K562 (cell line): ENCODE results near the gene LRRC74B. TPM values are rescaled to one million over a fixed set of nuclear protein-coding genes. Genes with fewer than 3 reads are reported as not detected.
A peak's percentile ranks its signal among the peaks of the same experiment; 100 is the strongest.

Source experiments
- ARHGAP35 ChIP-seq: fragments of 450-650 bp; IDR thresholded peaks from 2 replicates; pipeline ENCODE4 v1.6.1; 2018; ENCODE audit not compliant: partially characterized antibody
- E2F3 ChIP-seq: fragments of 250-450 bp; sonication (Bioruptor Pico); IDR thresholded peaks from 2 replicates; pipeline ENCODE4 v1.4.0; 2020; ENCODE audit warnings: mild to moderate bottlenecking
- EHMT2 ChIP-seq: fragments of 450-650 bp; IDR thresholded peaks from 2 replicates; pipeline ENCODE4 v1.6.1; 2018; ENCODE audit warnings: antibody characterized with exemption
- HDAC1 ChIP-seq, 2 experiments: fragments of 450-650 bp; IDR thresholded peaks; 2 replicates each; pipeline ENCODE4 v1.6.1; 2016 to 2017; ENCODE audit warnings: inconsistent platforms in 1 of 2, mild to moderate bottlenecking in 1 of 2, moderate library complexity in 1 of 2
- MAFG ChIP-seq: fragments of 450-650 bp; conservative IDR thresholded peaks from 2 replicates; pipeline ENCODE4 v1.6.1; 2016; ENCODE audit warnings: missing genetic modification characterization, missing compliant biosample characterization
- NR2C1 ChIP-seq, 2 experiments: fragments of 450-650 bp; IDR thresholded peaks; 2 replicates each; pipeline ENCODE4 v1.6.1; 2017; ENCODE audit warnings: mild to moderate bottlenecking in 2 of 2, antibody characterized with exemption in 1 of 2, inconsistent platforms in 1 of 2, missing compliant biosample characterization in 1 of 2, missing genetic modification characterization in 1 of 2
- SIN3B ChIP-seq: fragments of 450-650 bp; IDR thresholded peaks from 2 replicates; pipeline ENCODE4 v1.6.1; 2017; ENCODE audit warnings: low read depth, mild to moderate bottlenecking, moderate library complexity
- SIRT6 ChIP-seq: IDR thresholded peaks from one replicate; pipeline ENCODE4 v1.6.1; 2012; ENCODE audit warnings: low read depth, mild to moderate bottlenecking, control low read depth, inconsistent platforms, low read length, moderate library complexity
- SRSF1 ChIP-seq: fragments of 200-400 bp; formaldehyde crosslinking; IDR thresholded peaks from 2 replicates; pipeline ENCODE4 v1.6.1; 2017; ENCODE audit warnings: mild to moderate bottlenecking, low read depth, low read length, moderate library complexity
- SRSF9 ChIP-seq: fragments of 200-400 bp; formaldehyde crosslinking; IDR thresholded peaks from 2 replicates; pipeline ENCODE4 v1.6.1; 2017; ENCODE audit warnings: low read depth, low read length, borderline replicate concordance
- STAG1 ChIP-seq: sonication (generic); formaldehyde crosslinking; IDR thresholded peaks from 2 replicates; pipeline ENCODE4 v1.5.0; 2020; ENCODE audit warnings: missing genetic modification reagents, borderline replicate concordance
- STAT5A ChIP-seq: IDR thresholded peaks from 2 replicates; pipeline ENCODE4 v1.6.1; 2012; ENCODE audit warnings: low read length, inconsistent platforms, borderline replicate concordance
- THAP12 ChIP-seq: fragments of 250-450 bp; sonication (Bioruptor Pico); IDR thresholded peaks from 2 replicates; pipeline ENCODE4 v1.9.0; 2021; ENCODE audit warnings: mild to moderate bottlenecking, inconsistent platforms
- polyA plus RNA-seq, 8 experiments: library from polyadenylated mRNA; depleted of rRNA in 4 of 8; stranded (reverse) in 5 of 8; unstranded in 3 of 8; fragments of >200 nt; fragmentation: Nextera tagmentation in 2 of 8; fragmentation: Illumina TruSeq in 1 of 8; extraction: Ambion mirVana in 2 of 8; extraction: Trizol in 1 of 8; gene quantifications; 2 replicates each; pipeline versions ENCODE4 v1.2.1 to v1.2.3, GENCODE V29; 2011 to 2014; ENCODE audit warnings: inconsistent platforms in 1 of 8, missing spikeins in 1 of 8
- total RNA-seq, 7 experiments: library from RNA; depleted of rRNA in 6 of 7; stranded (reverse); fragments of >200 nt in 6 of 7; fragmentation: Illumina TruSeq in 2 of 7; extraction: Trizol in 2 of 7; gene quantifications; 2 replicates each; pipeline versions ENCODE4 v1.2.1 to v1.2.3, GENCODE V29; 2011 to 2021; ENCODE audit warnings: low replicate concordance in 1 of 7
- TF ChIP-seq, protein P1 (sequence below): sonication (generic); formaldehyde crosslinking; IDR thresholded peaks from 2 replicates; pipeline ENCODE4 v1.8.1; 2023; ENCODE audit warnings: mild to moderate bottlenecking, missing genetic modification reagents
- TF ChIP-seq, protein P2 (sequence below): sonication (generic); formaldehyde crosslinking; IDR thresholded peaks from 2 replicates; pipeline ENCODE4 v1.8.0; 2023; ENCODE audit warnings: mild to moderate bottlenecking, missing genetic modification reagents
- TF ChIP-seq, protein P3 (sequence below): fragments of 450-650 bp; formaldehyde crosslinking; IDR thresholded peaks from 2 replicates; pipeline ENCODE4 v1.4.0; 2022; ENCODE audit warnings: missing genetic modification characterization

Gene LRRC74B
- total and polyA plus RNA-seq, 9 of the 15 experiments (the other 6 are each of a cell fraction or from before 2014, with no cell fraction given) = not detected

- TF ChIP-seq, protein P1, sequence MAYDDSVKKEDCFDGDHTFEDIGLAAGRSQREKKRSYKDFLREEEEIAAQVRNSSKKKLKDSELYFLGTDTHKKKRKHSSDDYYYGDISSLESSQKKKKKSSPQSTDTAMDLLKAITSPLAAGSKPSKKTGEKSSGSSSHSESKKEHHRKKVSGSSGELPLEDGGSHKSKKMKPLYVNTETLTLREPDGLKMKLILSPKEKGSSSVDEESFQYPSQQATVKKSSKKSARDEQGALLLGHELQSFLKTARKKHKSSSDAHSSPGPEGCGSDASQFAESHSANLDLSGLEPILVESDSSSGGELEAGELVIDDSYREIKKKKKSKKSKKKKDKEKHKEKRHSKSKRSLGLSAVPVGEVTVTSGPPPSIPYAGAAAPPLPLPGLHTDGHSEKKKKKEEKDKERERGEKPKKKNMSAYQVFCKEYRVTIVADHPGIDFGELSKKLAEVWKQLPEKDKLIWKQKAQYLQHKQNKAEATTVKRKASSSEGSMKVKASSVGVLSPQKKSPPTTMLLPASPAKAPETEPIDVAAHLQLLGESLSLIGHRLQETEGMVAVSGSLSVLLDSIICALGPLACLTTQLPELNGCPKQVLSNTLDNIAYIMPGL (CRISPR knock-in tag) = no peak
- no peak for TF ChIP-seq NR2C1 (IDR thresholded peaks at IDR 0.05)
- no peak for TF ChIP-seq NR2C1 (tag; IDR thresholded peaks at IDR 0.05)
- no peak for TF ChIP-seq THAP12 (CRISPR knock-in tag)
- TF ChIP-seq SRSF1 = no peak
- TF ChIP-seq SIN3B = no peak
- TF ChIP-seq E2F3 = no peak
- TF ChIP-seq, protein P2, sequence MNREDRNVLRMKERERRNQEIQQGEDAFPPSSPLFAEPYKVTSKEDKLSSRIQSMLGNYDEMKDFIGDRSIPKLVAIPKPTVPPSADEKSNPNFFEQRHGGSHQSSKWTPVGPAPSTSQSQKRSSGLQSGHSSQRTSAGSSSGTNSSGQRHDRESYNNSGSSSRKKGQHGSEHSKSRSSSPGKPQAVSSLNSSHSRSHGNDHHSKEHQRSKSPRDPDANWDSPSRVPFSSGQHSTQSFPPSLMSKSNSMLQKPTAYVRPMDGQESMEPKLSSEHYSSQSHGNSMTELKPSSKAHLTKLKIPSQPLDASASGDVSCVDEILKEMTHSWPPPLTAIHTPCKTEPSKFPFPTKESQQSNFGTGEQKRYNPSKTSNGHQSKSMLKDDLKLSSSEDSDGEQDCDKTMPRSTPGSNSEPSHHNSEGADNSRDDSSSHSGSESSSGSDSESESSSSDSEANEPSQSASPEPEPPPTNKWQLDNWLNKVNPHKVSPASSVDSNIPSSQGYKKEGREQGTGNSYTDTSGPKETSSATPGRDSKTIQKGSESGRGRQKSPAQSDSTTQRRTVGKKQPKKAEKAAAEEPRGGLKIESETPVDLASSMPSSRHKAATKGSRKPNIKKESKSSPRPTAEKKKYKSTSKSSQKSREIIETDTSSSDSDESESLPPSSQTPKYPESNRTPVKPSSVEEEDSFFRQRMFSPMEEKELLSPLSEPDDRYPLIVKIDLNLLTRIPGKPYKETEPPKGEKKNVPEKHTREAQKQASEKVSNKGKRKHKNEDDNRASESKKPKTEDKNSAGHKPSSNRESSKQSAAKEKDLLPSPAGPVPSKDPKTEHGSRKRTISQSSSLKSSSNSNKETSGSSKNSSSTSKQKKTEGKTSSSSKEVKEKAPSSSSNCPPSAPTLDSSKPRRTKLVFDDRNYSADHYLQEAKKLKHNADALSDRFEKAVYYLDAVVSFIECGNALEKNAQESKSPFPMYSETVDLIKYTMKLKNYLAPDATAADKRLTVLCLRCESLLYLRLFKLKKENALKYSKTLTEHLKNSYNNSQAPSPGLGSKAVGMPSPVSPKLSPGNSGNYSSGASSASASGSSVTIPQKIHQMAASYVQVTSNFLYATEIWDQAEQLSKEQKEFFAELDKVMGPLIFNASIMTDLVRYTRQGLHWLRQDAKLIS = no peak
- no peak for TF ChIP-seq ARHGAP35
- no peak for TF ChIP-seq STAT5A
- TF ChIP-seq MAFG (tag) = no peak
- no peak for TF ChIP-seq STAG1 (CRISPR knock-in tag)
- peak in 1 of 2 experiments; percentile 56; a peak in 1 of 4 replicates for TF ChIP-seq HDAC1 (IDR thresholded peaks at IDR 0.05)
- TF ChIP-seq EHMT2 = no peak
- no peak for TF ChIP-seq SIRT6
- no peak for TF ChIP-seq SRSF9
- TF ChIP-seq, protein P3, sequence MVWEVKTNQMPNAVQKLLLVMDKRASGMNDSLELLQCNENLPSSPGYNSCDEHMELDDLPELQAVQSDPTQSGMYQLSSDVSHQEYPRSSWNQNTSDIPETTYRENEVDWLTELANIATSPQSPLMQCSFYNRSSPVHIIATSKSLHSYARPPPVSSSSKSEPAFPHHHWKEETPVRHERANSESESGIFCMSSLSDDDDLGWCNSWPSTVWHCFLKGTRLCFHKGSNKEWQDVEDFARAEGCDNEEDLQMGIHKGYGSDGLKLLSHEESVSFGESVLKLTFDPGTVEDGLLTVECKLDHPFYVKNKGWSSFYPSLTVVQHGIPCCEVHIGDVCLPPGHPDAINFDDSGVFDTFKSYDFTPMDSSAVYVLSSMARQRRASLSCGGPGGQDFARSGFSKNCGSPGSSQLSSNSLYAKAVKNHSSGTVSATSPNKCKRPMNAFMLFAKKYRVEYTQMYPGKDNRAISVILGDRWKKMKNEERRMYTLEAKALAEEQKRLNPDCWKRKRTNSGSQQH (CRISPR knock-in tag) = peak; percentile 82; the same call in 1 of the 2 replicates
Measured at GRCh38 chr22:21055880-21056319, 10.2 kb downstream of the LRRC74B start (continued).
